Prostate gland (tissue), 2 donors: ENCODE measurements around the gene ENPP6.

ENCODE experiments used
- POLR2A ChIP-seq: fragments of 450-650 bp; IDR thresholded peaks from one replicate; pipeline ENCODE4 v1.6.1; 2016; ENCODE audit warnings: antibody characterized with exemption, mild to moderate bottlenecking
- POLR2AphosphoS5 ChIP-seq: sonication (generic); formaldehyde crosslinking; IDR thresholded peaks from one replicate; pipeline ENCODE4 v1.6.1; 2017; ENCODE audit warnings: antibody characterized with exemption
- TF ChIP-seq, protein P1 (sequence below), 4 experiments: fragments of 200-600 bp in 2 of 4; fragments of 450-650 bp in 2 of 4; sonication (generic) in 2 of 4; IDR thresholded peaks; 1 replicate in 3 of 4; 2 replicates in 1 of 4; pipeline ENCODE4 v1.5.1; 2016 to 2019; ENCODE audit warnings: antibody characterized with exemption in 4 of 4, mild to moderate bottlenecking in 2 of 4, moderate library complexity in 2 of 4

DNA sequence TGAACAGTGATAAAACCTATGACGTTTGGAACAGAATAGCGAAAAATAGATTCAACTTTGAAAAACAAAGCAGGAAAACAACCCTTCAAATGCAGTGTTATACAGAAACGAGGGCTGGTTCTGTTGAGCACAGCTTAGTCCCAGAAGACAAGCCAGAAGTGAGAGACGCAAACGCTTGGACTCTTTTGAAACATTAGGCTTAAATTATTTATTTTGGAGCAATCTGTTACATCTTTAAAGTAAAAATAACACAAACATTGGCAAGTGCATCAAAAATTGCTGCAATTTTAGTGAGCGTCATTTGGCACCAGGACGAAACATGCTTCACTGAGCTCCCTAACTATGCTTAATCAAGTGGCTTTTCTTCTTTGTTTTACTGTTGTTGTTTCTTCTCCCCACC is 63.5 kb downstream of the ENPP6 start:
- TF ChIP-seq POLR2A (no peak), POLR2AphosphoS5 (peak; percentile 25)
- TF ChIP-seq, protein P1, sequence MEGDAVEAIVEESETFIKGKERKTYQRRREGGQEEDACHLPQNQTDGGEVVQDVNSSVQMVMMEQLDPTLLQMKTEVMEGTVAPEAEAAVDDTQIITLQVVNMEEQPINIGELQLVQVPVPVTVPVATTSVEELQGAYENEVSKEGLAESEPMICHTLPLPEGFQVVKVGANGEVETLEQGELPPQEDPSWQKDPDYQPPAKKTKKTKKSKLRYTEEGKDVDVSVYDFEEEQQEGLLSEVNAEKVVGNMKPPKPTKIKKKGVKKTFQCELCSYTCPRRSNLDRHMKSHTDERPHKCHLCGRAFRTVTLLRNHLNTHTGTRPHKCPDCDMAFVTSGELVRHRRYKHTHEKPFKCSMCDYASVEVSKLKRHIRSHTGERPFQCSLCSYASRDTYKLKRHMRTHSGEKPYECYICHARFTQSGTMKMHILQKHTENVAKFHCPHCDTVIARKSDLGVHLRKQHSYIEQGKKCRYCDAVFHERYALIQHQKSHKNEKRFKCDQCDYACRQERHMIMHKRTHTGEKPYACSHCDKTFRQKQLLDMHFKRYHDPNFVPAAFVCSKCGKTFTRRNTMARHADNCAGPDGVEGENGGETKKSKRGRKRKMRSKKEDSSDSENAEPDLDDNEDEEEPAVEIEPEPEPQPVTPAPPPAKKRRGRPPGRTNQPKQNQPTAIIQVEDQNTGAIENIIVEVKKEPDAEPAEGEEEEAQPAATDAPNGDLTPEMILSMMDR (IDR thresholded peaks at IDR 0.05) = no peak
